ENCODE data around the gene SORCS2. TPM values are rescaled to one million over a fixed set of nuclear protein-coding genes. Genes with fewer than 3 reads are reported as not detected.

SORCS2 gene
- total and polyA plus RNA-seq, 2 donors (not counting 1 experiment from before 2014, with no cell fraction given): not detected

DNA sequence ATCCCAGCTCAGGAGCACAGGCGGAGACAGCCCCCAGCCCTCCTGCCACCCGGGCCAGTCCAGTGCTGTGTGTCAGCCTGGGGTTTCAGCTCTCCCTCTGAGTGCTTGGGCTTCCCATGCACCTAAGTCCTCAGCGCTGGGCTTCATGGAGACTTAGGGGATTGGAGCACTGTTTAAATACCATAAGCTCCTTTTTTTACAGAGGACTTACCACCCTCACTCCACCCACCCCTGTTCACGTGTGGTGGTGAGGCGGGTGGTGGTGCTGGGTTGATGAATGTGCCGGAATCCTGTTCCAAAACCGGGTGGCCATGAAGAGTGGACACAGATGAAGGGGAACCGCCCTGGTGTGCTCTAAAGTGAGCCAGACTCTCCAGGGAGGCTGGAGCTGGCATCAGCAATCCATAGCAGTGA is 175.5 kb downstream of the SORCS2 start:
- H3K9me3 Mint-ChIP-seq (ENCODE audit: insufficient read depth): peaks cover 2% of the 10 kb centered on the region
- H3K27me3 Mint-ChIP-seq: no peaks in the 10 kb centered on the region
- TF ChIP-seq CTCF (IDR thresholded peaks at IDR 0.05) (no peak), EZH2 (IDR thresholded peaks at IDR 0.05; ENCODE audit: borderline replicate concordance, insufficient read depth, low read depth, low read length, poor library complexity, severe bottlenecking) (no peak)
- Histone ChIP-seq H3K9me3 (ENCODE audit: control extremely low read depth in 1 of 3, control insufficient read depth in 2 of 3, insufficient read depth in 1 of 3, low read length in 2 of 3) (peaks cover 0 to 13% (median 0%) of the 10 kb centered on the region in 3 donors), H2AFZ (ENCODE audit: insufficient read depth, low read depth, low read length, poor library complexity, severe bottlenecking) (no peak overlapping the region), H3K9ac (ENCODE audit: low read length) (no peak overlapping the region), H3K79me2 (ENCODE audit: control insufficient read depth, insufficient read depth, low read length) (no peaks in the 10 kb centered on the region), H3K27ac (ENCODE audit: low read length in 2 of 2) (no peak overlapping the region), H3K4me3 (ENCODE audit: control extremely low read depth in 1 of 5, extremely low read depth in 1 of 5, insufficient read depth in 1 of 5, low read depth in 2 of 5, low read length in 4 of 5) (no peak overlapping the region), H3K4me1 (ENCODE audit: control insufficient read depth in 2 of 2, insufficient read depth in 2 of 2, low read length in 2 of 2) (no peaks in the 10 kb centered on the region), H3K4me2 (replicated peaks; ENCODE audit: low read depth, low read length, poor library complexity, severe bottlenecking) (no peak overlapping the region), H3K36me3 (replicated peaks in 1 of 2; ENCODE audit: control extremely low read depth in 1 of 2, control insufficient read depth in 1 of 2, extremely low read depth in 1 of 2, insufficient read depth in 2 of 2, low read length in 1 of 2) (no peaks in the 10 kb centered on the region), H4K20me1 (ENCODE audit: control insufficient read depth, insufficient read depth, low read length, poor library complexity, severe bottlenecking) (no peaks in the 10 kb centered on the region), H3K27me3 (replicated peaks in 1 of 4; ENCODE audit: control extremely low read depth in 1 of 4, control insufficient read depth in 3 of 4, insufficient read depth in 4 of 4, low read length in 3 of 4) (no peaks in the 10 kb centered on the region)
- ChIA-PET POLR2A (no interaction called here), CTCF (no interaction called here)
- DNase-seq (no peak), ATAC-seq (ENCODE audit: low read depth) (no peak)
- no peak overlapping the region for H3K4me3 Mint-ChIP-seq
- WGBS (ENCODE audit: insufficient coverage): 83% methylated on average over 5 of the region's 8 CpGs
- intact Hi-C loops (cut with micrococcal nuclease): no loop called here
- no peaks in the 10 kb centered on the region for H3K4me1 Mint-ChIP-seq
- no peak overlapping the region for H3K27ac Mint-ChIP-seq

DNA sequence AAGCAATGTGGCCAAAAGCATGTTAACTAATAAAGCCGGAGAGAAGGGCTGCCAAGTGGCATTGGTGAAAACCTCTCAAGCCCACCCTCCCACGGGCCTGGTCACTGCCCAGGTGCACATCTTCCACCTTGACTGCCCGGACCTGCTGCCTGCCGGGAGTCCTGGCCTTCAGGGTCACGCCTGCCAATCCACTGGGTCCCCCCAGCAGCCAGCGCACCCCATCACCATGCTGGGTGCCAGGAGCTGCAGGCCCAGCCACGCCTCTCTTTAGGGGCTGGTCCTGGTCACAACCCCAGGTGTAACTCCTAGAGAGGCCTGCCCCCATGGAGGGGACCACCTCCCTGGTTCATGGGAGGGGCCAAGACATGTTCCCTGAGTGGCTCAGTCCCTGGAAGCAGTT is 176.0 kb downstream of the SORCS2 start:
- H3K79me2 ChIP-seq (ENCODE audit: control insufficient read depth, insufficient read depth, low read length): no peaks in the 10 kb centered on the region
- H4K20me1 ChIP-seq (ENCODE audit: control insufficient read depth, insufficient read depth, low read length, poor library complexity, severe bottlenecking): no peaks in the 10 kb centered on the region
- no peaks in the 10 kb centered on the region for H3K4me1 Mint-ChIP-seq
- no peak overlapping the region for H3K4me2 ChIP-seq (replicated peaks; ENCODE audit: low read depth, low read length, poor library complexity, severe bottlenecking)
- no peaks in the 10 kb centered on the region for H3K4me1 ChIP-seq (ENCODE audit: control insufficient read depth in 2 of 2, insufficient read depth in 2 of 2, low read length in 2 of 2)
- no peak for DNase-seq
- H3K27ac Mint-ChIP-seq: no peak overlapping the region
- H3K27me3 ChIP-seq (replicated peaks in 1 of 4; ENCODE audit: control extremely low read depth in 1 of 4, control insufficient read depth in 3 of 4, insufficient read depth in 4 of 4, low read length in 3 of 4): no peaks in the 10 kb centered on the region
- H3K27me3 Mint-ChIP-seq: no peaks in the 10 kb centered on the region
- H3K36me3 ChIP-seq (replicated peaks in 1 of 2; ENCODE audit: control extremely low read depth in 1 of 2, control insufficient read depth in 1 of 2, extremely low read depth in 1 of 2, insufficient read depth in 2 of 2, low read length in 1 of 2): no peaks in the 10 kb centered on the region
- ChIA-PET CTCF (no interaction called here), POLR2A (no interaction called here)
- ATAC-seq (ENCODE audit: low read depth): no peak
- H3K9ac ChIP-seq (ENCODE audit: low read length): no peak overlapping the region
- H3K4me3 ChIP-seq (ENCODE audit: control extremely low read depth in 1 of 5, extremely low read depth in 1 of 5, insufficient read depth in 1 of 5, low read depth in 2 of 5, low read length in 4 of 5): no peak overlapping the region
- TF ChIP-seq CTCF (IDR thresholded peaks at IDR 0.05): no peak
- TF ChIP-seq EZH2 (IDR thresholded peaks at IDR 0.05; ENCODE audit: borderline replicate concordance, insufficient read depth, low read depth, low read length, poor library complexity, severe bottlenecking): no peak
- intact Hi-C loops (cut with micrococcal nuclease): no loop called here
- peaks cover 0 to 13% (median 0%) of the 10 kb centered on the region in 3 donors for H3K9me3 ChIP-seq (ENCODE audit: control extremely low read depth in 1 of 3, control insufficient read depth in 2 of 3, insufficient read depth in 1 of 3, low read length in 2 of 3)
- H3K4me3 Mint-ChIP-seq: no peak overlapping the region
- no peak overlapping the region for H3K27ac ChIP-seq (ENCODE audit: low read length in 2 of 2)
- peaks cover 2% of the 10 kb centered on the region for H3K9me3 Mint-ChIP-seq (ENCODE audit: insufficient read depth)
- no peak overlapping the region for H2AFZ ChIP-seq (ENCODE audit: insufficient read depth, low read depth, low read length, poor library complexity, severe bottlenecking)
- WGBS (ENCODE audit: insufficient coverage): 95% methylated on average over 7 of the region's 7 CpGs
